GM12875 (cell line): ENCODE data around the gene ARL6IP4.

Experiments used
- H3K4me3 ChIP-seq: one replicate; pipeline ENCODE4 v1.5.1; 2011; ENCODE audit warnings: low read depth, low read length, control low read depth
- CTCF ChIP-seq: IDR thresholded peaks from 2 replicates; pipeline ENCODE4 v1.5.1; 2011; ENCODE audit warnings: low read depth, mild to moderate bottlenecking, control low read depth, inconsistent platforms, low read length, moderate library complexity, borderline replicate concordance; ENCODE audit not compliant: insufficient read depth

Gene ARL6IP4

GRCh38 chr12:122975790-122976647 is 4.5 kb upstream of the ARL6IP4 start:
- TF ChIP-seq CTCF: no peak
- peak overlapping the region; percentile 91 for H3K4me3 ChIP-seq

- no peak for TF ChIP-seq CTCF
- no peak overlapping the region for H3K4me3 ChIP-seq
Measured at GRCh38 chr12:122976648-122976975, 3.9 kb upstream of the ARL6IP4 start.

- no peak for TF ChIP-seq CTCF
- H3K4me3 ChIP-seq: no peak overlapping the region
Measured at GRCh38 chr12:122977153-122977552, 3.3 kb upstream of the ARL6IP4 start.

GRCh38 chr12:122977655-122978392 is 2.7 kb upstream of the ARL6IP4 start:
- no peak overlapping the region for H3K4me3 ChIP-seq
- TF ChIP-seq CTCF: no peak

GRCh38 chr12:122978507-122978955 is 1.9 kb upstream of the ARL6IP4 start:
- TF ChIP-seq CTCF: no peak
- H3K4me3 ChIP-seq: no peak overlapping the region

- no peak for TF ChIP-seq CTCF
Measured at GRCh38 chr12:122979001-122979907, 1.2 kb upstream of the ARL6IP4 start.

More at GRCh38 chr12:122979001-122979907, 1.2 kb upstream of the ARL6IP4 start:
- peak overlapping the region; percentile 97 for H3K4me3 ChIP-seq
